C4-2B (cell line): ENCODE measurements around the gene CXXC5.

Source experiments
- H3K27ac ChIP-seq: fragments of 450-650 bp; 2 replicates; pipeline ENCODE4 v1.5.1; 2017
- CTCF ChIP-seq: fragments of 450-650 bp; conservative IDR thresholded peaks from 2 replicates; pipeline ENCODE4 v1.5.1; 2017; ENCODE audit warnings: mild to moderate bottlenecking
- ZFX ChIP-seq: fragments of 450-650 bp; IDR thresholded peaks from 2 replicates; pipeline ENCODE4 v1.6.1; 2017

The CXXC5 gene

GRCh38 chr5:139660923-139661814, 13.0 kb downstream of the CXXC5 start:
- TF ChIP-seq ZFX (no peak), CTCF (no peak)
- H3K27ac ChIP-seq: peak overlapping the region; percentile 95

GRCh38 chr5:139662617-139663016, 14.5 kb downstream of the CXXC5 start:
- no peak overlapping the region for H3K27ac ChIP-seq

GRCh38 chr5:139663207-139664085, 15.3 kb downstream of the CXXC5 start:
- TF ChIP-seq ZFX: no peak
- H3K27ac ChIP-seq: no peak overlapping the region

More at GRCh38 chr5:139662617-139663016, 14.5 kb downstream of the CXXC5 start:
- no peak for TF ChIP-seq ZFX
- no peak for TF ChIP-seq CTCF

GRCh38 chr5:139664086-139664693, 16.0 kb downstream of the CXXC5 start:
- no peak for TF ChIP-seq ZFX
- TF ChIP-seq CTCF: no peak
- no peak overlapping the region for H3K27ac ChIP-seq

GRCh38 chr5:139664727-139665351, 16.7 kb downstream of the CXXC5 start:
- TF ChIP-seq ZFX: no peak
- TF ChIP-seq CTCF: no peak
- H3K27ac ChIP-seq: no peak overlapping the region

GRCh38 chr5:139665626-139666025, 17.5 kb downstream of the CXXC5 start:
- no peak for TF ChIP-seq ZFX
- TF ChIP-seq CTCF: no peak
- H3K27ac ChIP-seq: no peak overlapping the region

- no peak for TF ChIP-seq CTCF
- no peak for TF ChIP-seq ZFX
- no peak overlapping the region for H3K27ac ChIP-seq
Observed at GRCh38 chr5:139666551-139666950, 18.4 kb downstream of the CXXC5 start.
